Measurements from ENCODE around the gene ICAM2. TPM values are rescaled to one million over a fixed set of nuclear protein-coding genes. Genes with fewer than 3 reads are reported as not detected.

Gene ICAM2
- total RNA-seq, 1 donor from 2014 or later, result 680 TPM

DNA sequence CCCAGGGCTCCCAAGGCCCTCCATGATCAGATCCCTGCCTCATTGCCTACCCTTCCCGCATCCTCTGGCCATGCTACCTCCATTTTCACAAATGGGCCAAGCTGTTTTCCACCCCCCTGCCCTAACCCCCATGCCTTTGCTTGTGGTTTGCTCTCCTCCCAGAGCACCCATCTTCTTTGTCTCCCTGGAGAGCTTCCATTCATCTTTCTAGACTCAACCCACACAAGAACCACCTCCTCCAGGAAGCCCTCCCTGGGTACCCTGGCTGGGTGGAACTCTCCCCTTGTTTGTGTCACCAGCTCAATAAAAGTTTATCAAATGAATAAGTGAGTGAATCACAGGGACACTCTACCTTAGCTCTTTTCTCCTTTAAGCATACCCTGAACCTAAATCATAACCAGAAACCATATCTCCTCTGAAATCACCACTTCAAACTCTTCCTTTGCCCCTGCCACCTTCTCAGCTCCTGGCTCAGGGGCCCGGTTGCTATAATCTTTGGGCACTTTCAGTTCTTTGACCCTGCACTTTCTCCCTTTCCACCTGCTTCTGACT is 44.8 kb downstream of the ICAM2 start:
- no peak for DNase-seq (ENCODE audit: low read depth, low spot score)

DNA sequence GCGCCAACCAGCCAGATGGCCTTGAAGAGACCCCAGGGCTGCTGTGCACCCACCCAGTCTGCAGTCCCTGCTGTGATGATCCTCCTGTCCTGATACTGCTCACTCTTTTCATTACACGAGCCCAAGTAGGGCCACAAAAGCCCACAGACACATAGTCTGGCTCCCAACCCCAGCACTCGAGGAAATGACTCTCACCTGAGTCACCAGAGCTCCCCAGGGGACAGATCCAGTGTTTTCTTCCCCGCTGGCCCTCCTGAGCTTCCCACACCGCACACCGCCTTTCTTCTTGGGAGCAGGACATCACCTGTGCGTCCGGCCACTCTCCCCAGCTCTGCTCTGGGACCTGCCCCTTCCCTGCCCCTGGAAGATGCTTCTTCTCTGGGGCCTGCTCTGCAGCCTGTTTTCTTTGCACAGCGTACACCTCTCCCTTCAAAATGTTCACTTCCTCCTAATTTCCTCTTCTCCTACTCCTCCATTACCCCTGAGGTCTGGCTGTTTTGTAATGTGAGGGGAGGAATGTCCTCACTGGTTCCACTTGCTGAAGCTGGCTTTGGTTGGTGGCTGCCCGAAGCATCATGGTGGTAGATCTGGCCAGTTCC is 45.7 kb downstream of the ICAM2 start:
- no peak for DNase-seq (ENCODE audit: low read depth, low spot score)

DNA sequence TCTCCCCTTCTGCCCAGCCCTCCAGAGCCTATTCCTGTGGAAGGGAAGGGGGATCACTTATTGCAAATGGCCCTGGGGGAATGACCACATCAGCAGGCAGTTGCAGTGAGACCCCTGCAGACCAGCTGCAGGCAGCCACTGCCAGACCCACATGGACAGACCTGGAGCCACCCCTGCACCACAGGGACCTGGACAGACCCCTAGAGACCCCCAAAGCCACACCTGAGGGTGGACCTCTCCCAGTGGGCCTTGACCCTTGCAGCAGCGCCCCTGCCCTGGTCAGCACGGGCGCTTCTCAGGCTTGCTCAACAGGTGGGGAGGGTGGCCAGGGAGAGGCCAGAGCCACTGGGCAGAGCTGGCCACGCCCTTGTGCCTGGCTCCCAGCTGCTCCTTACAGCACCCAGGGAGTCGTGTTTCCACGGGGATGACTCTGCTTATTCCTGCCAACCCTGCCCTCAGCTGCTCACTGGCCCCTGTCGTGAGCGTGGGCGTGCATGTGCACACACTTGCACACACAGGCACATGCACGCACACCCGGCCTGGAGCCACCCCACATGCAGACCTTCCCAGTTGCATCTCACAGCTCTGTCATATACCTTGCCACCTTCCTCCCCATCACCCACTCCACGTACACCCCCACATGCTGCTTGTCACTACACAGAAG is 46.4 kb downstream of the ICAM2 start:
- DNase-seq (ENCODE audit: low read depth, low spot score), result no peak

DNA sequence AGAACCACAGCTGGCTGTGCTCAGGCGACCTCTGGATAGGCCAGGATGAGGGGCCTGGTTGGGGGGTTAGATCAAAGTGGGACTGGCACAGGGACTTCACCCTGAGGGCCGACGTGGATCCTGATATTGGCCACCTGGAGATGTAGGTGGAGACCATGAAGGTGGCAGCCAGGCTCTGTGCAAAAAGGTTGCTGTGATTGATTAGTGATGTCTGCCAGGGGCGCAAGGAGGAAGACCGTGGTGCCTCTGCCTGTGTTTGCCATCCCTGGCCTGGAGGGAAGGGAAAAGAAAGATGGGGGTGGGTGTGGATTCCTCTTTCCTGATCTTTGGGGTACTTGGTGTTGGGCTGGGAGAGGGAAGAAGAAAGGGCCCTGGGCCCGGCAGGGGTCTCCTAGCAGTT is 47.2 kb downstream of the ICAM2 start:
- DNase-seq (ENCODE audit: low read depth, low spot score), result no peak

DNA sequence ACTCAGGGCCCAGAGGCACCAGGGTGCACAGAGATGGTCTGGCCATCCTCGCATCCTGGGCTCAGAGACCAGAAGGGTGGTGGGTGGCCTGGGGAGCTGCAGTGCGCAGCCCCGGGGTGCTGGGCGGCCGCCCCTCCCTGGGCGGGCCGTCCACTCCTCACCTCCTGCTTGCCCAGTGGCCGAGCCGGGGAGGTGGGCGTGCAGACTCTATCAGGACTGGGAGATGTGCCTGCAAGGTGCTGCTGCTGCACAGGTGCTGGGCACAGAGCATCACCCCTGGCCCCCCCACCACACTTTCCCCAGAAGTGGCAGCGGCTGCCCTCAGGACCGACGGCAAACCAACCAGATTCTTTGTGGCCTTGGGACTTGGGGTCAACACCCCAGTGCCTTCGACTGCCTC is 47.6 kb downstream of the ICAM2 start, which contains the start of gene SCN4A:
TSS of gene SCN4A (minus strand) at position 123 of the 400 bp plus-strand sequence. CDS start at position 46, 77 bp downstream.
- no peak for DNase-seq (ENCODE audit: low read depth, low spot score)

DNA sequence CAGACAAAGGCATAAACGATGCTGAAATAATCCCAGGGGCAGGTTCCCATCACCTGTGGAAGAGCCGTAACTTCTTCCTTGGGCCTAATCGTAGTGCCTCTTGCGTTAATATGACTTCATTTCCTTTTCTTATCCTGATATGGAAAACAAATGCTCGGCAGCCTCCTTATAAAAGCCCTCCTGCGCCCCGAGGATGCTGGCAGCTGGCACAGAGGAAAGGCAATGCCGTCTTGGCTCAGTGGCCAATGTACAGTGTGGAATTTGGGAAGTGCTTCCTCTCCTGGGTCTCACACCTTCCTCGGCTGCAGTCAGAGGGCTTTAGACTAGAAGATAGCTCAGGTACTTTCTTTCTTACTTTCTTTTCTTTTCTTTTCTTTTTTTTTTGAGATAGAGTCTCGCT is 51.2 kb downstream of the ICAM2 start:
- no peak for DNase-seq (ENCODE audit: low read depth, low spot score)

DNA sequence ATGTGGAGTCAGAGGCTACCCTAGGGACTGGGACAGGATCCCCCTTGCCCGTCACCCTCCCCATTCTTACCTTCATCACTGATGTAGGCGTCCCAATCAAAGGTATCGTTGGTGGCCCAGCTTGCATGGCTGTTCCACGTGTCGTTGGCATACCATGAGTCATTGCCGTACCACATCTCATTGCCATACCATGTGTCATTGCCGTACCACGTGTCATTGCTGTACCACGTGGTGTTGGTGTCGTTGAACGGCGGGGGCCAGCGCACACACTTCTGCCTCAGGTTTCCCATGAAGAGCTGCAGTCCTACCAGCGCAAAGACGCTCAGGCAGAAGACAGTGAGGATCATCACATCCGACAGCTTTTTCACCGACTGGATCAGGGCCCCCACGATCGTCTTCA is 52.5 kb downstream of the ICAM2 start:
- no peak for DNase-seq (ENCODE audit: low read depth, low spot score)

DNA sequence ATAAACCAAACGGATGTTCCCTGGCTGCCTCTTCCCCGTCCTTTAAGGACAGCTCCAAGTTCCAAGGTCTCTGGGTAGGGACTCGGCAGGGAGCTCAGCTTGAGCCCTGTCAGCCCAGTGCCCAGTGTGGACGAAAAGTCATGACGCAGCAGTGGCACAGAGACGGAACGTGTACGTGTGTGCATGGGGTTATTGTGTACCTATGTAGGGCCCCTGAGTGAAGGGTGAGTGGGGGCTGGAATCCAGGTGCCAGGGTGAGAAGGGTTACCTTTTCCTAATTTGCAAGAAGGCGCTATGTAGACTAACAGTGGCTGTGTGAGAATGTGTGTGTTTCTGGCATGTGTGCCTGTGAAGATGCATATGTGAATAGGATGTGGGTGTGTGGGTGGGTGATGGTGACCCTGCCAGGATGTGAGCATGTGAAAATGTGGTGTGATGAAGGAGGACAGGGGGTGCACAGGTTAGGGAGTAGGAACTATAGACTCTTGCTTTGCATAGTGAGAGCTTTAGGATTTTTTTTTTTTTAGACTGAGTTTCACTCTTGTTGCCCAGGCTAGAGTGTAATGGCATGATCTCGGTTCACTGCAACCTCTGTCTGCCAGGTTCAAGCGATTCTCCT is 53.7 kb downstream of the ICAM2 start:
- no peak for DNase-seq (ENCODE audit: low read depth, low spot score)

DNA sequence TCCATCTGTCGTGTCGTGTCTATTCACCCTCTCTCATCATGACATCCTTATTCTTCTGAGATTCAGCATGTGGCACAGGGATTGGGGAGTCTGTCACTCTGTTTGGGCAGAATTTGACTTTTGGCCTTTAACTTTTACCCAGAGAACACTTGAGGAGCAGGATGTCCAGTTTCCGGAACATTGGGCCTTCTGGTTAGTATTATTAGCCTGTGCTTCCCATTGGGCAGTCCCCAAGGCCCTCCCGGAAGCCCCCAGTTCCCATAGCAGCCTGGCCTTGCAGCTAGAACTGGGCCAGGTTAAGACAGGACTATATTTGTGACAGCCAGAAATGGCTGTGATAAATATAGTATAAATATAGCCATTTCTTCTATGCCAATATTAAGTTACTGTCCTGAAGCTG is 57.3 kb downstream of the ICAM2 start:
- DNase-seq (ENCODE audit: low read depth, low spot score), result no peak

DNA sequence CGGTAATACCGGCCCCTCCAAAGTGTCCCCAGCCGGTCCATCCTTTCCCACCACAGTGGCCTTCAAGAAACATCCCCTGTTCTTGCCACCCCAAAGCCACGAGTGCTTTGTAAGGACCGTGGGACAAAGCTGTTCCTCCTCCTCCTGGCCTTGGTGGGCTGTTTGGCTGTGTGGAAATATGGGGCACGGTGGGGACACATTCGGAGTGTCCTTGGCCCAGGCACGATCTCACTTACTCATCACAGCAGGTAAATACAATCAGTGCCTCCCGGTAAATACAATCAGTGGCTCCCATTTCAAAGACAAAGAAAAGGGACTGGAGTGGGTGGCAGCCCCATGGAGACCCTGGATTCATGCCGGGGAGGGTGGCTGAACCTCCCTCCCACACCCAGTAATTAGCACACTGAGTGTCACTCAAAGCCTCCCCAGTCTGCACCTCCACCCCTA is 58.1 kb downstream of the ICAM2 start:
- no peak for DNase-seq (ENCODE audit: low read depth, low spot score)

DNA sequence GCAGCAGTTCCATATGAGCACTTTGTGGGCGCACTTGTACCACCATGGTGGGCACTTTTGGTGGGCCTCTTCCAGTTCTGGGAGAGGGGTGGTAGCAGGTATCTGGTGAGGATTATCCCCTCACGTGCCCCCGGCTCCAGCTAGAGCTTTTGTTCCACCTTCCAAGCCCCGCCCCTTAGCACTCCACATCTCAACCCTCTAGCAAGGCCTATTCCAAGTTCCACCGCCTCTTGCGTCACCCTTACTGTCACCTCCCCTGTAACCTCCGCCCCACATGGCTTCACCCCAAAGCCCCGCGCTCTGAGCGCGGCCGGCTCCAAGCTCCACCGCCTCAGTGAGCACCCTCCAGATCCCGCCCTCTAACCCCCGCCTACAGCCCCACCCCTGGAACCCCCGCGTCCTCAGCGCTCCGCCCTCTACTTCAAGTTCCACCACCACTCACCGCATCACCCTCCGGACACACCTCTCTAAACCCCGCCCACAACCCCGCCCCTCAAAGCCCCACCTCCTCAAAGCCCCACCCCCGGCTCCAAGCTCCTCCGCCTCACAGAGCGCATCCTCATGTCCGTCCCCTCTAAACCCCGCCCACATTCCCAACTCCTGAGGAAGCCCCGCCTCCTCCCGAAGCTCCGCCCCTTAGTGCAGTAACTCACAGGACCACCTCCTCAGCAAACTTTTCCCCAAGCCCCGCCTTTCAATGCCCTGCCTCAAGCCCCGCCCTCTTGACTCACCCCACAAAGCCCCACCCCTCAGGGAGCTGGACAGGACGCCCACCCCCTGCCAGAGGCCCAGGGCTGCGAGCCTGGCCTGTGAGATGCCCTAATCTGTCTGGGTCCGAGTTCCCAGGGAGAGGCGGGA is 58.8 kb downstream of the ICAM2 start:
- DNase-seq (ENCODE audit: low read depth, low spot score), result no peak

DNA sequence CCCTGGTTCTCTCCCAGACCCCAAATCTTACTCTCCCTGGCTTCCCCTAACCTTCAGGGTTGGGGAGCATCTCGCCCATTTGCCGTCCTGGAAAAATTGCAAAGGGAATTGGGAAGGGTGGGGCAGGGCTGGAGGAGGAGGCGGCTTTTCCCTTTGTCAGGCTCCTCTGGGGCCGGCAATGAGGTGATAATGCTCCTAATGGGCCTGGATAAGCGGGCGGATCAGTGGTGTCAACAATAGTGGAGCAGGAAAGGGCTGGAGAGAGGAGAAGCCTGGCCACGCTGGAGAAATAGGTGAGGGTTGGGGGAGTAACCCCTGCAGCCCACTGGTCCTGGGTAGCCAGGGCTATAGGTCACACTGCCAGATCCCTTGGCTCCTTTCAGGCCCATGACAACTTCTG is 60.0 kb downstream of the ICAM2 start:
- DNase-seq (ENCODE audit: low read depth, low spot score), result no peak

DNA sequence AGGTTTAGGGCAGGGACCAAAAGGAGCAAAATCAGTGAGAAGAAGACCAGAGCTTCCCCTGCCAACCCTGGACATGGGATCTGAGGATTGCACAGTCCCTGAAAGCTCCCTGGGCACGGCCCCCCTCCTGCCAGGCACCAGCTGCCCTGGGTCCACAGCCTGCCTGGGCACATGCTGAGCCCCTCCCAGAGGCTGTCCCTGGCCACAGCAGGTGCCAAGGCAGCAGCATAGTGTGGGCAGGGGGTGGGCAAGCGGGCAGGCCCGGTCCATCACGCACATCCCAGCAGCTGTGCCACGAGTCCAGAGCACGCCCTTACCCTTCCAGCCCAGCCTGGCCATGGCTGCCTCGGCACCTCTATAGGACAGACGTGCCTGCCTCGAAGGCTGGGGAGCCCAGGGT is 60.4 kb downstream of the ICAM2 start:
- DNase-seq (ENCODE audit: low read depth, low spot score), result no peak

DNA sequence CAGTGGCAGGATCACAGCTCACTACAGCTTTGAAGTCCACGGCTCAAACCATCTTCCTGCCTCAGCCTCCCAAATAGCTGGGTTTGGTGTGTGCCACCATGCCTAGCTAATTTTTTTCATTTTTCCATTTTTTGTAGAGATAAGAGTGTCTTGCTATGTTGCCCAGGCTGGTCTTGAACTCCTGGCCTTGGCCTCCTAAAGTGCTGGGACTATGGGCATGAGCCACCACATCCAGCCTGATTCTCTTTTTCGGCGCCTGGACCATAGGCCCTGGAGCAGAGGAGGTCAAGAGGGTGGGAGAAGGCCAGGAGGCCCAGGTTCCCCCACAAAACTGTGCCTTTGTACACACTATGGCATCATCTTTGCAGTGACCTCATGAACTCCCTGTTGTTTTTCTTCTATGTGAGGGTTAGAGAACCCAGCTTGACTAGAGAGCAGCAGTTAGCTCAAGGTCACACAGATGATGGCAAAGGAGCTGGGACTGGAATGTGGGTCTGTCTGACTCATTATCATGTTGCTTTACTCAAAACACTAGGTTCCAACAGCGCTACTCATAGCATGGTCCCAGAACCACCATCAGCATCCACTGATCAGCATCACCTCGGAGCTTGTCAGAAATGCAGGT is 64.0 kb downstream of the ICAM2 start:
- DNase-seq (ENCODE audit: low read depth, low spot score), result no peak

DNA sequence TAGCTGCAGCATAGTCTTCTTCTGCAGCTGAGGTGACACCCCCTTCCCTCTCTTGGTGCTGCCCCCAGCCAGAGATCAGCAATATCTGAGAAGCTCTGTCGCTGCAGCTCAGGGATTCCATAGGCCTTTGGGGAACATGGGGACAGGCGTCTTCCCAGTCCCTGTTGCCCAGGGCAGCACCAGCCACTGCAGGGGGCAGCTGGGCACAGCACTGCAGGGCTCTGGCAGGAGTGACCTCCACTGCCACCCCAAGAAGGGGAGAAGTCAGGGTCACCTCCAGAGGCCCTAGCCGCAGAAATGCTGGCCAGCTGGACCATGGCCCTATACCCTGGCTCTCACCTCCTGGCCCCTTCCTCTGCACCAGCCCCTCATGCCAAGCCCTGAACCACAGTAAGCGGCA is 64.6 kb downstream of the ICAM2 start:
- DNase-seq (ENCODE audit: low read depth, low spot score), result no peak

DNA sequence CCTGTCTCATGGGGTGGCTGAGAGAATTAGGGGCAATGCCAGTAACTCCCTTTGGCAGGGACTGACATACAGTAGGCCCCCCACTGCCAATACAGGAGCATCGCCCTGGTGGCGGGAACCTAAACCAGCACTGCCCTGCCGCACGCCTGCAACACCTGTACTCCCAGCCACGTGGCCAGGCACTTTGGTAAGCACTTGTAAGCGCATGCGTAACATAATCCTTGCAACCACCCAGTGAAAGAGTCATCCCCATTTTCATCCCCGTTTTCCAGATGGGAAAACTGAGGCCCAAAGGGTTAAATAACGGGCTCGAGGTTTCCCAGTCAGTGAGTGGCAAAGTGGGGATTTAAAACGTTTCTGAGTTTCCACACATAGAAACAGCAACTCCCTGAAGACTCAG is 65.2 kb downstream of the ICAM2 start:
- DNase-seq (ENCODE audit: low read depth, low spot score), result no peak

DNA sequence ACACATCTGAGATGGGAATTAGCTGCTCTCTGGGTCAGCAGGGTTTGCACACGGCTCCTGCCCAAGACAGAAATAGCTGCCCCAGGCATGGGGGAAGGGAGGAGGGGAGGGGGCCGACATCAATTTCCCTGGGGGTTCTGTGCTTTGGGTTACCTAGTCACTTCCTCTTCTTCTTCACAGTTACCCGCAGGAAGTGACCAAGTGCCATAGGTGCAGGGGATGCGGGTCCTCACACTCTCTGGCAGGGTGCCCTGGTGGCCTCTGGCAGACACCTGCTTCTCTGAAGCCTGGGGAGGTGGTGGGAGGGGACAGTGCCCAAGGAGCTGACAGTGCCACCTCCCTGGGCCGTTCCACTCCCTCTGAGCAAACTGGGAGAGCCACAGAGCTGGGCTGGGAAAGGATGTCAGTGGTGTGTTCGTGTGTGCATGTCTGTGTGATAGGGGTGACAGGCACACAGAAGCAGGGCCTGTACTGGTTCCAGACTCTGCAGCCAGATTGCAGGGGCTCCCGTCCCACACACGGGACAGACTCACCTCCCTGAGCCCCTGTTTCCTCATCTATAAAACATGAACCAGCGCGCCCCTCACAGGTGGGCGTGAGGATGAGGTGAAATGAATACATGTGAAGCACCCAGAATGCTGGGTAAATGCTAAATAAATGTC is 65.9 kb downstream of the ICAM2 start:
- no peak for DNase-seq (ENCODE audit: low read depth, low spot score)
